HepG2 (cell line): ENCODE measurements around the gene AGBL3. TPM values are rescaled to one million over a fixed set of nuclear protein-coding genes. Genes with fewer than 3 reads are reported as not detected.

Experiments
- CENPX ChIP-seq: sonication (generic); formaldehyde crosslinking; IDR thresholded peaks from 2 replicates; pipeline ENCODE4 v1.9.0; 2021; ENCODE audit warnings: mild to moderate bottlenecking, missing genetic modification reagents, moderate library complexity
- GABPB1 ChIP-seq: IDR thresholded peaks from 2 replicates; pipeline ENCODE4 v1.6.1; 2016; ENCODE audit warnings: mild to moderate bottlenecking, missing genetic modification reagents, moderate library complexity, missing compliant biosample characterization
- HOXA5 ChIP-seq: sonication (generic); formaldehyde crosslinking; IDR thresholded peaks from 2 replicates; pipeline ENCODE4 v1.4.0; 2020; ENCODE audit warnings: missing genetic modification reagents
- IKZF5 ChIP-seq: IDR thresholded peaks from 2 replicates; pipeline ENCODE4 v1.6.1; 2018; ENCODE audit warnings: missing genetic modification reagents, mild to moderate bottlenecking, missing compliant biosample characterization
- MAFK ChIP-seq, 2 experiments: IDR thresholded peaks in 1 of 2; conservative IDR thresholded peaks in 1 of 2; 2 replicates each; pipeline ENCODE4 v1.6.1; 2011; ENCODE audit warnings: improper control_type of control experiment in 2 of 2, low read length in 2 of 2
- NCOR1 ChIP-seq: fragments of 200-600 bp; sonication (generic); IDR thresholded peaks from 2 replicates; pipeline ENCODE4 v1.7.0; 2017; ENCODE audit warnings: antibody characterized with exemption, low read length, borderline replicate concordance
- RCOR2 ChIP-seq: IDR thresholded peaks from 2 replicates; pipeline ENCODE4 v1.6.1; 2016; ENCODE audit warnings: missing biosample characterization, missing genetic modification reagents
- SALL1 ChIP-seq: sonication (generic); formaldehyde crosslinking; IDR thresholded peaks from 2 replicates; pipeline ENCODE4 v1.8.0; 2022; ENCODE audit warnings: mild to moderate bottlenecking, missing genetic modification reagents
- SCMH1 ChIP-seq: sonication (generic); formaldehyde crosslinking; IDR thresholded peaks from 2 replicates; pipeline ENCODE4 v1.9.0; 2021; ENCODE audit warnings: missing genetic modification reagents, mild to moderate bottlenecking, borderline replicate concordance
- TBP ChIP-seq: sonication (generic); formaldehyde crosslinking; IDR thresholded peaks from 2 replicates; pipeline ENCODE4 v1.5.0; 2020; ENCODE audit warnings: missing genetic modification reagents
- ZBTB40 ChIP-seq, 2 experiments: fragments of 450-650 bp in 1 of 2; sonication (generic) in 1 of 2; formaldehyde crosslinking in 1 of 2; IDR thresholded peaks; 2 replicates each; pipeline versions ENCODE4 v1.6.1 to v1.8.0; 2016 to 2022; ENCODE audit warnings: antibody characterized with exemption in 1 of 2, mild to moderate bottlenecking in 1 of 2, missing genetic modification reagents in 1 of 2
- ZNF317 ChIP-seq: sonication (generic); formaldehyde crosslinking; IDR thresholded peaks from 2 replicates; pipeline ENCODE4 v1.5.0; 2020; ENCODE audit warnings: mild to moderate bottlenecking, missing genetic modification reagents
- ZNF33B ChIP-seq: sonication (generic); formaldehyde crosslinking; IDR thresholded peaks from 2 replicates; pipeline ENCODE4 v1.5.1; 2020; ENCODE audit warnings: mild to moderate bottlenecking, missing genetic modification reagents
- ZNF460 ChIP-seq: sonication (generic); formaldehyde crosslinking; IDR thresholded peaks from 2 replicates; pipeline ENCODE4 v1.5.1; 2020; ENCODE audit warnings: missing genetic modification reagents, mild to moderate bottlenecking, borderline replicate concordance
- polyA plus RNA-seq, 8 experiments: library from polyadenylated mRNA; depleted of rRNA in 3 of 8; stranded (reverse) in 7 of 8; unstranded in 1 of 8; fragments of >200 nt; fragmentation: Illumina TruSeq in 4 of 8; extraction: Trizol in 4 of 8; gene quantifications; 2 replicates each; pipeline versions ENCODE4 v1.2.1 to v1.2.3, GENCODE V29; 2011 to 2016; ENCODE audit warnings: low read depth in 4 of 8, missing spikeins in 1 of 8, mixed read lengths in 1 of 8; ENCODE audit not compliant: insufficient read depth in 1 of 8
- total RNA-seq, 5 experiments: library from RNA; depleted of rRNA; stranded (reverse); fragments of >200 nt; fragmentation: Illumina TruSeq; extraction: Trizol; gene quantifications; 2 replicates each; pipeline ENCODE4 v1.2.3, GENCODE V29; 2016; ENCODE audit warnings: low read depth in 1 of 5
- TF ChIP-seq, protein P1 (sequence below): sonication (generic); formaldehyde crosslinking; IDR thresholded peaks from 2 replicates; pipeline ENCODE4; 2020; ENCODE audit warnings: missing genetic modification reagents, mild to moderate bottlenecking, borderline replicate concordance

AGBL3 gene
- total and polyA plus RNA-seq, 2 of the 13 experiments (the other 11 are each of a cell fraction or from before 2014, with no cell fraction given) = 2.2 to 7.2 TPM

DNA sequence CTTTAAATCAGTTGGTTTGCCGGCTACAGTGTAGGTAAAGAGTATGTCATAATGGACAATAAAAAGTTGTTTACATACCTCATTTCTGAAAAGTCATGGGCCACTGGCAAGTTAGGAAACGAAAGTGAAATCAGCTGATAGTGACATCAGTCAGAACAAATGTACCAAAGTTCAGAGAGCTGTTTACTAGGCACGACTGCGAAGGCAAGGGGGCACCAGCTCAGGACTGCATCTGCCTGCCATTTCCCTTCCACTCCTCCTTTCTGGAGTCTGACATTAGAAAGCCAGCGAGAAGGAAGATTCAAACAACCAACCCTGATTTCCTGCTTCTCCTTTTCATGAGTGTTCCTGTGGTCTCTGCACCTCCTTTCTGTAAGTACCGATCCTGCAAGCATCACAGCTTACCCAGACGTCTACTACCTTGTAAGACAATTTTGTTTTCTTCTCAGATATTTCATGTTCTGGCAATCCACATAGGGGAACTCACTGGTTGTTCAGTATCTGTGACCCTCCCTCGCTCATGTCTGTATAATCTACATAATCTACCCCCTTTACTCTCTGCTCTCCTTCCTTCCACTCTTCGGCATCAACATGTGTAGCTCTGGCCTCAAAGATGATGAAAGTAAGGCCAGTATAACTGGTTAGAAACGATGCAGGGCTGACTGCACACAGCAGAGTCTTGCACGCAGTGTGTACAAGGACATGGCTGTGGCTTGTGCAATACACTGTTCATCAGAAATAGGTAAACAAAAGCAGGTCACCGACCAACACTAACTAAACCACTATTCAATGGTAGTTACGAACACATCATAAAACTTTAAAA lies 161.8 kb downstream of the AGBL3 start, which contains the start of gene TMEM140 (continued):
- TF ChIP-seq, protein P1, sequence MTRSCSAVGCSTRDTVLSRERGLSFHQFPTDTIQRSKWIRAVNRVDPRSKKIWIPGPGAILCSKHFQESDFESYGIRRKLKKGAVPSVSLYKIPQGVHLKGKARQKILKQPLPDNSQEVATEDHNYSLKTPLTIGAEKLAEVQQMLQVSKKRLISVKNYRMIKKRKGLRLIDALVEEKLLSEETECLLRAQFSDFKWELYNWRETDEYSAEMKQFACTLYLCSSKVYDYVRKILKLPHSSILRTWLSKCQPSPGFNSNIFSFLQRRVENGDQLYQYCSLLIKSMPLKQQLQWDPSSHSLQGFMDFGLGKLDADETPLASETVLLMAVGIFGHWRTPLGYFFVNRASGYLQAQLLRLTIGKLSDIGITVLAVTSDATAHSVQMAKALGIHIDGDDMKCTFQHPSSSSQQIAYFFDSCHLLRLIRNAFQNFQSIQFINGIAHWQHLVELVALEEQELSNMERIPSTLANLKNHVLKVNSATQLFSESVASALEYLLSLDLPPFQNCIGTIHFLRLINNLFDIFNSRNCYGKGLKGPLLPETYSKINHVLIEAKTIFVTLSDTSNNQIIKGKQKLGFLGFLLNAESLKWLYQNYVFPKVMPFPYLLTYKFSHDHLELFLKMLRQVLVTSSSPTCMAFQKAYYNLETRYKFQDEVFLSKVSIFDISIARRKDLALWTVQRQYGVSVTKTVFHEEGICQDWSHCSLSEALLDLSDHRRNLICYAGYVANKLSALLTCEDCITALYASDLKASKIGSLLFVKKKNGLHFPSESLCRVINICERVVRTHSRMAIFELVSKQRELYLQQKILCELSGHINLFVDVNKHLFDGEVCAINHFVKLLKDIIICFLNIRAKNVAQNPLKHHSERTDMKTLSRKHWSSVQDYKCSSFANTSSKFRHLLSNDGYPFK = no peak
- no peak for TF ChIP-seq ZBTB40 (IDR thresholded peaks at IDR 0.05)
- TF ChIP-seq ZBTB40 (CRISPR knock-in tag; IDR thresholded peaks at IDR 0.05) = no peak; the same call in 1 of the 2 replicates
- no peak for TF ChIP-seq ZNF460
- peak; percentile 33; the same call in 1 of the 2 replicates for TF ChIP-seq NCOR1
- TF ChIP-seq SALL1 (CRISPR knock-in tag) = peak; percentile 76
- TF ChIP-seq ZNF317 (CRISPR knock-in tag) = peak; percentile 93
- peak; percentile 83 for TF ChIP-seq HOXA5 (CRISPR knock-in tag)
- TF ChIP-seq TBP (CRISPR knock-in tag) = no peak
- TF ChIP-seq CENPX (CRISPR knock-in tag) = no peak
- peak; percentile 61 for TF ChIP-seq IKZF5 (CRISPR knock-in tag)
- peak; percentile 34; the same call in 1 of the 2 replicates for TF ChIP-seq GABPB1 (CRISPR knock-in tag)
- peak; percentile 30; the same call in 1 of the 2 replicates for TF ChIP-seq RCOR2 (CRISPR knock-in tag)
- TF ChIP-seq MAFK (conservative IDR thresholded peaks at IDR 0.05 in 1 of 2, IDR thresholded peaks at IDR 0.05 in 1 of 2; ENCODE audit: low read length in 2 of 2) = peak; percentile 33 to 41; a peak in 1 of 4 replicates
- no peak for TF ChIP-seq SCMH1
- TF ChIP-seq ZNF33B = no peak
